ENCODE results near the gene BPIFB6. TPM values are rescaled to one million over a fixed set of nuclear protein-coding genes. Genes with fewer than 3 reads are reported as not detected.

Gene BPIFB6
- total and polyA plus RNA-seq, 2 donors (not counting 3 experiments of a cell fraction or from before 2014, with no cell fraction given) = not detected

- dilution Hi-C loops (cut with MboI; ENCODE audit: extremely low pct_ligation_motif_present, low sequenced_read_pairs) = no loop called here
- TF ChIP-seq JUN (IDR thresholded peaks at IDR 0.05; ENCODE audit: borderline replicate concordance, insufficient read depth, insufficient read length, low read depth) (no peak), GATA2 (IDR thresholded peaks at IDR 0.05; ENCODE audit: insufficient read depth, insufficient read length, low read depth, low read length) (no peak), MAX (IDR thresholded peaks at IDR 0.05; ENCODE audit: insufficient read depth, insufficient read length) (no peak)
- Histone ChIP-seq H4K20me1 (replicated peaks; ENCODE audit: control insufficient read depth, extremely low read depth, insufficient read depth, low read length) (no peaks in the 10 kb centered on the region), H3K4me1 (ENCODE audit: control insufficient read depth, extremely low read depth, insufficient read depth, low read length) (no peaks in the 10 kb centered on the region), H3K9me3 (replicated peaks; ENCODE audit: control insufficient read depth, insufficient read depth, low read length) (no peaks in the 10 kb centered on the region), H2AFZ (ENCODE audit: low read depth, low read length) (no peak overlapping the region), H3K9ac (replicated peaks; ENCODE audit: extremely low read depth, insufficient read depth, low read length) (no peak overlapping the region), H3K27ac (ENCODE audit: insufficient read depth, low read depth, low read length) (no peak overlapping the region), H3K9me1 (replicated peaks; ENCODE audit: control insufficient read depth, extremely low read depth, insufficient read depth, low read length) (no peaks in the 10 kb centered on the region), H3K4me3 (replicated peaks in 1 of 3; ENCODE audit: insufficient read depth in 1 of 3, low read depth in 1 of 3, low read length in 3 of 3) (no peak overlapping the region), H3K4me2 (ENCODE audit: insufficient read depth, low read length) (no peak overlapping the region), H3K79me2 (ENCODE audit: control insufficient read depth, insufficient read depth, low read length) (no peaks in the 10 kb centered on the region), H3K36me3 (ENCODE audit: control insufficient read depth in 2 of 2, extremely low read depth in 1 of 2, insufficient read depth in 2 of 2, low read length in 2 of 2) (no peaks in the 10 kb centered on the region), H3K27me3 (ENCODE audit: control insufficient read depth in 2 of 2, insufficient read depth in 2 of 2, low read length in 2 of 2) (no peaks in the 10 kb centered on the region)
- intact Hi-C loops (cut with micrococcal nuclease) = no loop called here
- DNase-seq (ENCODE audit: low read depth, low spot score) (no peak), FAIRE-seq (no peak)
- ChIA-PET POLR2A (no interaction called here), CTCF (no interaction called here)
- BruUV-seq (replicated peaks) = no TSS peak
Measured at GRCh38 chr20:33069673-33070072, 38.2 kb downstream of the BPIFB6 start.

- no peaks in the 10 kb centered on the region for H3K27me3 ChIP-seq (ENCODE audit: control insufficient read depth in 2 of 2, insufficient read depth in 2 of 2, low read length in 2 of 2)
- no peaks in the 10 kb centered on the region for H3K9me3 ChIP-seq (replicated peaks; ENCODE audit: control insufficient read depth, insufficient read depth, low read length)
- ChIA-PET POLR2A (no interaction called here), CTCF (no interaction called here)
- H2AFZ ChIP-seq (ENCODE audit: low read depth, low read length) = no peak overlapping the region
- H3K36me3 ChIP-seq (ENCODE audit: control insufficient read depth in 2 of 2, extremely low read depth in 1 of 2, insufficient read depth in 2 of 2, low read length in 2 of 2) = no peaks in the 10 kb centered on the region
- H3K4me3 ChIP-seq (replicated peaks in 1 of 3; ENCODE audit: insufficient read depth in 1 of 3, low read depth in 1 of 3, low read length in 3 of 3) = no peak overlapping the region
- dilution Hi-C loops (cut with MboI; ENCODE audit: extremely low pct_ligation_motif_present, low sequenced_read_pairs) (no loop called here), intact Hi-C loops (cut with micrococcal nuclease) (no loop called here)
- H3K79me2 ChIP-seq (ENCODE audit: control insufficient read depth, insufficient read depth, low read length) = no peaks in the 10 kb centered on the region
- no peak for TF ChIP-seq MYC (IDR thresholded peaks at IDR 0.05; ENCODE audit: low read depth, low read length)
- no peak for TF ChIP-seq GATA2 (IDR thresholded peaks at IDR 0.05; ENCODE audit: insufficient read depth, insufficient read length, low read depth, low read length)
- no peak for TF ChIP-seq MAX (IDR thresholded peaks at IDR 0.05; ENCODE audit: insufficient read depth, insufficient read length)
- TF ChIP-seq POLR2A (IDR thresholded peaks at IDR 0.05; ENCODE audit: low read depth, low read length) = no peak
- no peak for TF ChIP-seq JUN (IDR thresholded peaks at IDR 0.05; ENCODE audit: borderline replicate concordance, insufficient read depth, insufficient read length, low read depth)
- TF ChIP-seq, protein P1, sequence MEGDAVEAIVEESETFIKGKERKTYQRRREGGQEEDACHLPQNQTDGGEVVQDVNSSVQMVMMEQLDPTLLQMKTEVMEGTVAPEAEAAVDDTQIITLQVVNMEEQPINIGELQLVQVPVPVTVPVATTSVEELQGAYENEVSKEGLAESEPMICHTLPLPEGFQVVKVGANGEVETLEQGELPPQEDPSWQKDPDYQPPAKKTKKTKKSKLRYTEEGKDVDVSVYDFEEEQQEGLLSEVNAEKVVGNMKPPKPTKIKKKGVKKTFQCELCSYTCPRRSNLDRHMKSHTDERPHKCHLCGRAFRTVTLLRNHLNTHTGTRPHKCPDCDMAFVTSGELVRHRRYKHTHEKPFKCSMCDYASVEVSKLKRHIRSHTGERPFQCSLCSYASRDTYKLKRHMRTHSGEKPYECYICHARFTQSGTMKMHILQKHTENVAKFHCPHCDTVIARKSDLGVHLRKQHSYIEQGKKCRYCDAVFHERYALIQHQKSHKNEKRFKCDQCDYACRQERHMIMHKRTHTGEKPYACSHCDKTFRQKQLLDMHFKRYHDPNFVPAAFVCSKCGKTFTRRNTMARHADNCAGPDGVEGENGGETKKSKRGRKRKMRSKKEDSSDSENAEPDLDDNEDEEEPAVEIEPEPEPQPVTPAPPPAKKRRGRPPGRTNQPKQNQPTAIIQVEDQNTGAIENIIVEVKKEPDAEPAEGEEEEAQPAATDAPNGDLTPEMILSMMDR (IDR thresholded peaks at IDR 0.05; ENCODE audit: extremely low read depth in 1 of 2, insufficient read depth in 1 of 2, low read depth in 1 of 2, low read length in 2 of 2) = no peak
- TF ChIP-seq EZH2 (IDR thresholded peaks at IDR 0.05; ENCODE audit: borderline replicate concordance, low read depth, low read length, severe bottlenecking) = no peak
- TF ChIP-seq FOS (IDR thresholded peaks at IDR 0.05; ENCODE audit: borderline replicate concordance, insufficient read depth, low read length) = no peak
- TF ChIP-seq POLR2AphosphoS5 (IDR thresholded peaks at IDR 0.05; ENCODE audit: insufficient read depth, low read depth, low read length) = no peak
- H3K9me1 ChIP-seq (replicated peaks; ENCODE audit: control insufficient read depth, extremely low read depth, insufficient read depth, low read length) = no peaks in the 10 kb centered on the region
- H3K27ac ChIP-seq (ENCODE audit: insufficient read depth, low read depth, low read length) = no peak overlapping the region
- H3K9ac ChIP-seq (replicated peaks; ENCODE audit: extremely low read depth, insufficient read depth, low read length) = no peak overlapping the region
- no peaks in the 10 kb centered on the region for H3K4me1 ChIP-seq (ENCODE audit: control insufficient read depth, extremely low read depth, insufficient read depth, low read length)
- no peaks in the 10 kb centered on the region for H4K20me1 ChIP-seq (replicated peaks; ENCODE audit: control insufficient read depth, extremely low read depth, insufficient read depth, low read length)
- BruUV-seq (replicated peaks) = no TSS peak
- FAIRE-seq = no peak
- no peak overlapping the region for H3K4me2 ChIP-seq (ENCODE audit: insufficient read depth, low read length)
- DNase-seq (ENCODE audit: low read depth, low spot score) = no peak
Measured at GRCh38 chr20:33070111-33071053, 38.9 kb downstream of the BPIFB6 start.

All from endothelial cell of umbilical vein (primary cell).